ENCODE data around the gene ADIG. TPM values are rescaled to one million over a fixed set of nuclear protein-coding genes. Genes with fewer than 3 reads are reported as not detected.

ADIG gene
- total and polyA plus RNA-seq, 2 of the 13 experiments (the other 11 are each of a cell fraction or from before 2014, with no cell fraction given) = 0.15 TPM; not detected in 1

GRCh38 chr20:38599410-38599882 lies 18.4 kb downstream of the ADIG start (continued):
- TF ChIP-seq ARNT2 (CRISPR knock-in tag; IDR thresholded peaks at IDR 0.05; ENCODE audit: low read depth) = no peak
- TF ChIP-seq ZNF224 (CRISPR knock-in tag; IDR thresholded peaks at IDR 0.05) = no peak
- TF ChIP-seq AKAP8 (CRISPR knock-in tag; IDR thresholded peaks at IDR 0.05) = no peak
- no peak for TF ChIP-seq ZNF558 (CRISPR knock-in tag; IDR thresholded peaks at IDR 0.05; ENCODE audit: borderline replicate concordance)
- TF ChIP-seq NONO (IDR thresholded peaks at IDR 0.05) = no peak
- no peak for TF ChIP-seq NONO (CRISPR knock-in tag; conservative IDR thresholded peaks at IDR 0.05)
- no peak for TF ChIP-seq ZNF775 (CRISPR knock-in tag; IDR thresholded peaks at IDR 0.05; ENCODE audit: borderline replicate concordance)
- TF ChIP-seq LCORL (IDR thresholded peaks at IDR 0.05) = no peak
- TF ChIP-seq LCORL (CRISPR knock-in tag; IDR thresholded peaks at IDR 0.05) = peak; percentile 43; the same call in 1 of the 2 replicates
- no peak for TF ChIP-seq ZNF740 (CRISPR knock-in tag; IDR thresholded peaks at IDR 0.05)
- TF ChIP-seq JDP2 (CRISPR knock-in tag; IDR thresholded peaks at IDR 0.05; ENCODE audit: borderline replicate concordance) = no peak
- TF ChIP-seq REPIN1 (CRISPR knock-in tag; IDR thresholded peaks at IDR 0.05; ENCODE audit: borderline replicate concordance, low read depth) = 0 out of 2 replicates have a peak, but pooled peaks have one; percentile 24
- TF ChIP-seq NFKB2 (CRISPR knock-in tag; IDR thresholded peaks at IDR 0.05; ENCODE audit: borderline replicate concordance) = no peak
- no peak for TF ChIP-seq MAF1 (CRISPR knock-in tag; IDR thresholded peaks at IDR 0.05; ENCODE audit: borderline replicate concordance)
- TF ChIP-seq NFE2L2 (IDR thresholded peaks at IDR 0.05; ENCODE audit: low read length) = no peak
- no peak for TF ChIP-seq LRRFIP1 (CRISPR knock-in tag; conservative IDR thresholded peaks at IDR 0.05)
- TF ChIP-seq ZBTB38 (CRISPR knock-in tag; IDR thresholded peaks at IDR 0.05) = no peak
- TF ChIP-seq ZNF441 (CRISPR knock-in tag; IDR thresholded peaks at IDR 0.05; ENCODE audit: borderline replicate concordance) = no peak
- TF ChIP-seq HOXD1 (CRISPR knock-in tag; IDR thresholded peaks at IDR 0.05) = 0 out of 2 replicates have a peak, but pooled peaks have one; percentile 35
- TF ChIP-seq, protein P1, sequence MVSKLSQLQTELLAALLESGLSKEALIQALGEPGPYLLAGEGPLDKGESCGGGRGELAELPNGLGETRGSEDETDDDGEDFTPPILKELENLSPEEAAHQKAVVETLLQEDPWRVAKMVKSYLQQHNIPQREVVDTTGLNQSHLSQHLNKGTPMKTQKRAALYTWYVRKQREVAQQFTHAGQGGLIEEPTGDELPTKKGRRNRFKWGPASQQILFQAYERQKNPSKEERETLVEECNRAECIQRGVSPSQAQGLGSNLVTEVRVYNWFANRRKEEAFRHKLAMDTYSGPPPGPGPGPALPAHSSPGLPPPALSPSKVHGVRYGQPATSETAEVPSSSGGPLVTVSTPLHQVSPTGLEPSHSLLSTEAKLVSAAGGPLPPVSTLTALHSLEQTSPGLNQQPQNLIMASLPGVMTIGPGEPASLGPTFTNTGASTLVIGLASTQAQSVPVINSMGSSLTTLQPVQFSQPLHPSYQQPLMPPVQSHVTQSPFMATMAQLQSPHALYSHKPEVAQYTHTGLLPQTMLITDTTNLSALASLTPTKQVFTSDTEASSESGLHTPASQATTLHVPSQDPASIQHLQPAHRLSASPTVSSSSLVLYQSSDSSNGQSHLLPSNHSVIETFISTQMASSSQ (IDR thresholded peaks at IDR 0.05; ENCODE audit: low read depth) = no peak
- TF ChIP-seq, protein P1 (CRISPR knock-in tag; IDR thresholded peaks at IDR 0.05; ENCODE audit: borderline replicate concordance) = no peak
- TF ChIP-seq, protein P2, sequence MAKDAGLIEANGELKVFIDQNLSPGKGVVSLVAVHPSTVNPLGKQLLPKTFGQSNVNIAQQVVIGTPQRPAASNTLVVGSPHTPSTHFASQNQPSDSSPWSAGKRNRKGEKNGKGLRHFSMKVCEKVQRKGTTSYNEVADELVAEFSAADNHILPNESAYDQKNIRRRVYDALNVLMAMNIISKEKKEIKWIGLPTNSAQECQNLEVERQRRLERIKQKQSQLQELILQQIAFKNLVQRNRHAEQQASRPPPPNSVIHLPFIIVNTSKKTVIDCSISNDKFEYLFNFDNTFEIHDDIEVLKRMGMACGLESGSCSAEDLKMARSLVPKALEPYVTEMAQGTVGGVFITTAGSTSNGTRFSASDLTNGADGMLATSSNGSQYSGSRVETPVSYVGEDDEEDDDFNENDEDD (CRISPR knock-in tag; IDR thresholded peaks at IDR 0.05; ENCODE audit: borderline replicate concordance) = no peak
- TF ChIP-seq ISL2 (CRISPR knock-in tag; IDR thresholded peaks at IDR 0.05) = no peak
- no peak for TF ChIP-seq ZFP36L2 (CRISPR knock-in tag; IDR thresholded peaks at IDR 0.05)
- no peak for TF ChIP-seq DR1 (CRISPR knock-in tag; IDR thresholded peaks at IDR 0.05)

All from HepG2 (cell line).